H1 (cell line): ENCODE measurements around the gene VMO1. TPM values are rescaled to one million over a fixed set of nuclear protein-coding genes. Genes with fewer than 3 reads are reported as not detected.

Experiments
- CBX5 ChIP-seq: fragments of 300-800, 300-1000 bp; sonication (generic); IDR thresholded peaks from 2 replicates; pipeline ENCODE4 v1.7.1; 2016; ENCODE audit warnings: antibody characterized with exemption, low read length, low read depth
- CEBPB ChIP-seq: IDR thresholded peaks from 2 replicates; pipeline ENCODE4 v1.6.1; 2012; ENCODE audit warnings: low read depth, low read length
- CHD7 ChIP-seq: fragments of 300-600 bp; sonication (generic); IDR thresholded peaks from 2 replicates; pipeline ENCODE4 v1.7.1; 2012; ENCODE audit warnings: low read length, moderate library complexity, mild to moderate bottlenecking, inconsistent platforms; ENCODE audit not compliant: insufficient replicate concordance
- EGR1 ChIP-seq: IDR thresholded peaks from 2 replicates; pipeline ENCODE4 v1.6.1; 2011; ENCODE audit warnings: low read depth, low read length, borderline replicate concordance
- EP300 ChIP-seq, 2 experiments: IDR thresholded peaks; 1 replicate in 1 of 2; 2 replicates in 1 of 2; pipeline ENCODE4 v1.6.1; 2011 to 2012; ENCODE audit warnings: low read depth in 2 of 2, low read length in 2 of 2, mild to moderate bottlenecking in 2 of 2, borderline replicate concordance in 1 of 2, inconsistent platforms in 1 of 2, moderate library complexity in 1 of 2
- KDM1A ChIP-seq: fragments of 200-600, 300-600 bp; sonication (generic); IDR thresholded peaks from 2 replicates; pipeline ENCODE4 v1.7.1; 2016; ENCODE audit warnings: mild to moderate bottlenecking, low read length, borderline replicate concordance
- RXRA ChIP-seq: IDR thresholded peaks from 2 replicates; pipeline ENCODE4 v1.6.1; 2011; ENCODE audit warnings: low read depth, mild to moderate bottlenecking, low read length, moderate library complexity; ENCODE audit not compliant: insufficient read depth
- SP1 ChIP-seq: IDR thresholded peaks from 2 replicates; pipeline ENCODE4 v1.6.1; 2011; ENCODE audit warnings: low read depth, low read length
- polyA plus RNA-seq, 7 experiments: library from polyadenylated mRNA; depleted of rRNA in 3 of 7; stranded (reverse) in 5 of 7; unstranded in 2 of 7; fragments of >200 nt in 5 of 7; fragments of 200-250 nt in 2 of 7; gene quantifications; 1 replicate in 5 of 7; 2 replicates in 1 of 7; 4 replicates in 1 of 7; pipeline versions ENCODE4 v1.2.1 to v1.2.3, GENCODE V29; 2011 to 2013; ENCODE audit warnings: missing spikeins in 2 of 7, mixed read lengths in 2 of 7
- total RNA-seq: library from RNA; stranded (reverse); fragmentation: NEBNext Ultra II Directional; extraction: Animal tissue kit (Norgen Biotek cat#: 25700); gene quantifications from 2 replicates; pipeline ENCODE4 v1.2.1, GENCODE V29; 2021
- TF ChIP-seq, protein P1 (sequence below): IDR thresholded peaks from 2 replicates; pipeline ENCODE4 v1.6.1; 2011; ENCODE audit warnings: low read length, improper control_type of control experiment

The VMO1 gene
- total and polyA plus RNA-seq, 2 of the 8 experiments (the other 6 are each of a cell fraction or from before 2014, with no cell fraction given): 0.30 TPM; not detected in 1

- TF ChIP-seq CHD7: no peak
- no peak for TF ChIP-seq SP1
- TF ChIP-seq EP300 (IDR thresholded peaks at IDR 0.05; ENCODE audit: borderline replicate concordance in 1 of 2, low read depth in 2 of 2, low read length in 2 of 2): no peak
- no peak for TF ChIP-seq RXRA
- no peak for TF ChIP-seq KDM1A
- no peak for TF ChIP-seq CEBPB
- no peak for TF ChIP-seq CBX5
- TF ChIP-seq, protein P1, sequence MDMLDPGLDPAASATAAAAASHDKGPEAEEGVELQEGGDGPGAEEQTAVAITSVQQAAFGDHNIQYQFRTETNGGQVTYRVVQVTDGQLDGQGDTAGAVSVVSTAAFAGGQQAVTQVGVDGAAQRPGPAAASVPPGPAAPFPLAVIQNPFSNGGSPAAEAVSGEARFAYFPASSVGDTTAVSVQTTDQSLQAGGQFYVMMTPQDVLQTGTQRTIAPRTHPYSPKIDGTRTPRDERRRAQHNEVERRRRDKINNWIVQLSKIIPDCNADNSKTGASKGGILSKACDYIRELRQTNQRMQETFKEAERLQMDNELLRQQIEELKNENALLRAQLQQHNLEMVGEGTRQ: no peak
- no peak for TF ChIP-seq EGR1
Measured at GRCh38 chr17:4735876-4736651, 50.1 kb downstream of the VMO1 start (continued).
